ENCODE measurements around the gene RGS5. TPM values are rescaled to one million over a fixed set of nuclear protein-coding genes. Genes with fewer than 3 reads are reported as not detected.

The RGS5 gene
- total and polyA plus RNA-seq, 4 experiments from 2014 or later = 1.3 to 5.7 (median 2.2) TPM

DNA sequence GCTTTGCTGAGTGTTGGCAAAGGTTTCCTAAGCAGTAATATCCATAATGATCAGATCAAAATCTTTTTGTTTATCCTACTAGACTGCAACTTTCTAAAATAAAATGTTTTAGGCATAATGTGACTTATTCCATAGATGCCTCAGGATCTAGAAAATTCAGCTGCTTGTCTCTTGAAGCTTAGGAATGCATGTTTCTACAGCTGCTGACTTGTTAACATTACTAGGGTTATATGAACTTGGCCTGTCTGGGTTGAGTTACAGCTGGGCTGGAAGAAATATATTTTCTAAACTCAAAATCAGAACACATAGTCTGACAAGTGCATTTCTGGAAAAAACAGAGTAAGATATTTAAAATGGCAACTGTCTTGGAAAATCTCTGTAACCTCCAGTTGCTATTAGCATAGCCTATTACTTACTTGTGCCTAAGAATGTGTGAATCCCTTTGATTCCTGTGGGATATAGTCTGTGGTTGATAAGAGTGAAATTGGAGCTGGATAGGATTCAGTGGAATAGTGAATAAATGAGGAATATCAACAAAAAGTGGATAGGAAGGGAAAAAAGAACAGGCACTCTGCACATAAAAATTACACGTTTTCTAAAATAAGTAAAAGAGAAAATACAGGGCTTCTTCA is 72.4 kb downstream of the RGS5 start:
- Mint-ChIP-seq H3K27me3 (peaks cover under 1 to 1% of the 10 kb centered on the region in 2 donors), H3K27ac (no peak overlapping the region), H3K9me3 (peaks cover 0 to 3% (median 0%) of the 10 kb centered on the region in 8 donors), H3K4me3 (no peak overlapping the region), H3K36me3 (no peaks in the 10 kb centered on the region), H3K4me1 (no peaks in the 10 kb centered on the region)
- POLR2A ChIA-PET (ENCODE audit: partially characterized antibody) = no interaction called here
- no peak overlapping the region for H3K27ac ChIP-seq (ENCODE audit: low read depth, low read length)
- no peaks in the 10 kb centered on the region for H3K36me3 ChIP-seq (ENCODE audit: insufficient read depth, low read length)
- CTCF ChIA-PET (ENCODE audit: partially characterized antibody) = no interaction called here
- no peak for DNase-seq
- no peaks in the 10 kb centered on the region for H3K9me3 ChIP-seq (ENCODE audit: control insufficient read depth in 1 of 2, low read length in 2 of 2)
- H3K4me1 ChIP-seq (ENCODE audit: insufficient read depth, low read length) = no peaks in the 10 kb centered on the region
- no peaks in the 10 kb centered on the region for H3K27me3 ChIP-seq (ENCODE audit: insufficient read depth, low read length)
- intact Hi-C loops (cut with micrococcal nuclease) = no loop called here
- H3K4me3 ChIP-seq (ENCODE audit: low read length in 2 of 2) = no peak overlapping the region

DNA sequence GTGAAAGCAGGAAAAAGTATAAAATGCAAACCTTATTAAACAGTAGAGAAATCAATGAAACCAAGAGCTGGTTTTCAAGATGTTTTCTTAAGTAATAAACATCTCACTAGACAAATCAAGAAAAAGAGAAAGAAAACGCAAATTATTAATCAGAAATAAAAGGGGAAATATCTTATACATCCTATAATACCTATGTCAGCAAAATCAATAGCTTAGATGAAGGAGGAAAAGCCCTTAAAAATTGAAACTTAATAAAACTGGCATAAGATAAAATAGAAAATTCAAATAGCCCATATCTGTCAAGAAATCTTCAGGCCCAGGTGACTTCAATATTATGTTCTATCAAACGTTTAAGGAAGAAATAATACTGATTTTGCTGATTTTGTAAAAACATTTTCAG is 74.4 kb downstream of the RGS5 start:
- Histone ChIP-seq H3K36me3 (ENCODE audit: insufficient read depth, low read length) (no peaks in the 10 kb centered on the region), H3K27me3 (ENCODE audit: insufficient read depth, low read length) (no peaks in the 10 kb centered on the region), H3K4me3 (ENCODE audit: low read length in 2 of 2) (no peak overlapping the region), H3K9me3 (ENCODE audit: control insufficient read depth in 1 of 2, low read length in 2 of 2) (no peaks in the 10 kb centered on the region), H3K4me1 (ENCODE audit: insufficient read depth, low read length) (no peaks in the 10 kb centered on the region), H3K27ac (ENCODE audit: low read depth, low read length) (no peak overlapping the region)
- Mint-ChIP-seq H3K4me1 (no peaks in the 10 kb centered on the region), H3K27ac (no peak overlapping the region), H3K27me3 (peaks cover 1 to 7% of the 10 kb centered on the region in 2 donors), H3K4me3 (no peak overlapping the region), H3K9me3 (peaks cover 0 to 3% (median 0%) of the 10 kb centered on the region in 8 donors), H3K36me3 (no peaks in the 10 kb centered on the region)
- intact Hi-C loops (cut with micrococcal nuclease) = no loop called here
- ChIA-PET POLR2A (ENCODE audit: partially characterized antibody) (no interaction called here), CTCF (ENCODE audit: partially characterized antibody) (no interaction called here)
- no peak for DNase-seq

DNA sequence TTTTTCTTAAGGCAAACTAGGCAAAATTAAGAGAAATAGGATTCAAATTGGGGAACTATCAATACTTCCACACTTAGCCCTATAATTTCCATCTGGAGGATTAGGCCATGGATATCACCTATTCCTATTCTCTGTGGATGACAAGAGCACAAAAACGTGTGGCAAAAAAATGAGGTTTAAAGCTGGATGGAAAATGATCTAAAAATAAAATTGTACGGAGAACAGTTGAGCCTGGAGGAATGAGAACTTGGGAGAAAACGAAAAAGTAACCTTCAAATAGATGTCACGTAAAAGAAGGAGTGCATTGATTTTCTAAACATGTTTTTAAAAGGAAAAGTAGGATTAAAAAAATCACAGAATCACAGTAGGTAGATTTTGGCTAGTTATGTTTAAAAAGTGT is 77.9 kb downstream of the RGS5 start:
- no peaks in the 10 kb centered on the region for H3K36me3 ChIP-seq (ENCODE audit: insufficient read depth, low read length)
- H3K27me3 ChIP-seq (ENCODE audit: insufficient read depth, low read length) = no peaks in the 10 kb centered on the region
- intact Hi-C loops (cut with micrococcal nuclease) = no loop called here
- Mint-ChIP-seq H3K27ac (no peak overlapping the region), H3K36me3 (no peaks in the 10 kb centered on the region), H3K9me3 (peaks cover 0 to 3% (median 0%) of the 10 kb centered on the region in 8 donors), H3K27me3 (peaks cover 0 to 10% of the 10 kb centered on the region in 2 donors), H3K4me1 (no peaks in the 10 kb centered on the region), H3K4me3 (no peak overlapping the region)
- H3K4me3 ChIP-seq (ENCODE audit: low read length in 2 of 2) = no peak overlapping the region
- H3K4me1 ChIP-seq (ENCODE audit: insufficient read depth, low read length) = no peaks in the 10 kb centered on the region
- DNase-seq = no peak
- ChIA-PET POLR2A (ENCODE audit: partially characterized antibody) (no interaction called here), CTCF (ENCODE audit: partially characterized antibody) (no interaction called here)
- H3K9me3 ChIP-seq (ENCODE audit: control insufficient read depth in 1 of 2, low read length in 2 of 2) = no peaks in the 10 kb centered on the region
- H3K27ac ChIP-seq (ENCODE audit: low read depth, low read length) = no peak overlapping the region

DNA sequence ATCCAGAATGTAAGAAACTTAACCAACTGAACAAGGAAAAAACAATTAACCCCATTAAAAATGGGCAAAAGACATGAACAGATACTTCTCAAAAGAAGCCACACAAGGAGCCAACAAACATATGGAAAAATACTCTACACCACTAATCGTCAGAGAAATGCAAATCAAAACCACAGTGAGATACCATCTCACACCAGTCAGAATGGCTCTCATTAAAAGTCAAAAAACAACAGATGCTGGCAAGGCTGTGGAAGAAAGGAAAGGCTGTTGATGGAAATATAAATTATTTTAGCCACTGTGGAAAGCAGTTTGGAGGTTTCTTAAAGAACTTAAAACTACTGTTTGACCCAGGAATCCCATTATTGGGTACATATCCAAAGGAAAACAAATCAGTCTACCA is 82.3 kb downstream of the RGS5 start:
- DNase-seq = no peak
- no peak overlapping the region for H3K27ac Mint-ChIP-seq

DNA sequence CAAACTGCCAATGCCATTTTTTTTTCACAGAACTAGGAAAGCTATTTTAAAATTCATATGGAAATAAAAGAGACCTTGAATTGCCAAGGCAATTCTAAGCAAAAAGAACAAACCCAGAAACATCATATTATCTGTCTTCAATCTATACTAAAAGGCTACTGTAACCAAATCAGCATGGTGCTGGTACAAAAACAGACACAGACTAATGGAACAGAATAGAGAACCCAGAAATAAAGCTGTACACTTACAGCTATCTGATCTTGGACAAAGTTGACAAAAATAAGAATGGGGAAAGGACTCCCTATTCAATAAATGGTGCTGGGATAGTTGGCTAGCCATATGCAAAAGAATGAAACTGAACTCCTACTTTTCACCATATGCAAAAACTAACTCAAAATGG is 83.0 kb downstream of the RGS5 start:
- no peaks in the 10 kb centered on the region for H3K9me3 ChIP-seq (ENCODE audit: control insufficient read depth in 1 of 2, low read length in 2 of 2)
- no peaks in the 10 kb centered on the region for H3K27me3 ChIP-seq (ENCODE audit: insufficient read depth, low read length)
- H3K9me3 Mint-ChIP-seq = peaks cover 0 to 2% (median 0%) of the 10 kb centered on the region in 8 donors
- intact Hi-C loops (cut with micrococcal nuclease) = no loop called here
- H3K4me1 ChIP-seq (ENCODE audit: insufficient read depth, low read length) = no peaks in the 10 kb centered on the region
- no peaks in the 10 kb centered on the region for H3K36me3 Mint-ChIP-seq
- no peak overlapping the region for H3K27ac Mint-ChIP-seq
- CTCF ChIA-PET (ENCODE audit: partially characterized antibody) = no interaction called here
- no peaks in the 10 kb centered on the region for H3K36me3 ChIP-seq (ENCODE audit: insufficient read depth, low read length)
- H3K4me3 Mint-ChIP-seq = no peak overlapping the region
- DNase-seq = no peak
- POLR2A ChIA-PET (ENCODE audit: partially characterized antibody) = no interaction called here
- peaks cover 3 to 13% of the 10 kb centered on the region in 2 donors for H3K27me3 Mint-ChIP-seq
- no peak overlapping the region for H3K27ac ChIP-seq (ENCODE audit: low read depth, low read length)
- no peaks in the 10 kb centered on the region for H3K4me1 Mint-ChIP-seq
- H3K4me3 ChIP-seq (ENCODE audit: low read length in 2 of 2) = no peak overlapping the region

More for the DNA sequence above, 82.3 kb downstream of the RGS5 start:
- Mint-ChIP-seq H3K36me3 (no peaks in the 10 kb centered on the region), H3K4me3 (no peak overlapping the region), H3K4me1 (no peaks in the 10 kb centered on the region), H3K27me3 (peaks cover 0 to 18% of the 10 kb centered on the region in 2 donors), H3K9me3 (peaks cover 0 to 2% (median 0%) of the 10 kb centered on the region in 8 donors)
- ChIA-PET POLR2A (ENCODE audit: partially characterized antibody) (no interaction called here), CTCF (ENCODE audit: partially characterized antibody) (no interaction called here)
- intact Hi-C loops (cut with micrococcal nuclease) = no loop called here
- Histone ChIP-seq H3K9me3 (ENCODE audit: control insufficient read depth in 1 of 2, low read length in 2 of 2) (no peaks in the 10 kb centered on the region), H3K27me3 (ENCODE audit: insufficient read depth, low read length) (no peaks in the 10 kb centered on the region), H3K4me1 (ENCODE audit: insufficient read depth, low read length) (no peaks in the 10 kb centered on the region), H3K4me3 (ENCODE audit: low read length in 2 of 2) (no peak overlapping the region), H3K27ac (ENCODE audit: low read depth, low read length) (no peak overlapping the region), H3K36me3 (ENCODE audit: insufficient read depth, low read length) (no peaks in the 10 kb centered on the region)

DNA sequence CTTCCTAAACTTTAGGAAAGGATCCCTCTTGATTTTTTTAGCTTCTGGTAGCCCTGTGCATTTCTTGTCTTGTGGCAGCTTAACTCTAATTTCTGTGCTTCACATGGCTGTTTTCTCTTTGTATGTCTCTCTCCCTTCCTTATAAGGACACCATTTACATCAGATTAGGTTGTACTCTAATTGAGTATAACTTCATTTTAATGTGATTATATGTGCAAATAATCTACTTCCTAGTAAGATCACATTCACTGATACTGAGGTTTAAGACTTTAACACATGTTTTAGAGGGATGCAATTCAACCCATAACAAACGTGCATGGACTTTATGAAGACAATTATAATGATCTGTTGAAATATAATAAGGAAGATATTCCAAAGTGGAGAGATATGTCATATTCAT is 86.8 kb downstream of the RGS5 start:
- Mint-ChIP-seq H3K4me3 (no peak overlapping the region), H3K36me3 (no peaks in the 10 kb centered on the region), H3K27ac (no peak overlapping the region), H3K27me3 (peaks cover 8 to 17% of the 10 kb centered on the region in 2 donors), H3K4me1 (no peaks in the 10 kb centered on the region), H3K9me3 (peaks cover 0 to 3% (median 0%) of the 10 kb centered on the region in 8 donors)
- DNase-seq = no peak
- Histone ChIP-seq H3K27me3 (ENCODE audit: insufficient read depth, low read length) (no peaks in the 10 kb centered on the region), H3K4me1 (ENCODE audit: insufficient read depth, low read length) (no peaks in the 10 kb centered on the region), H3K9me3 (ENCODE audit: control insufficient read depth in 1 of 2, low read length in 2 of 2) (no peaks in the 10 kb centered on the region), H3K27ac (ENCODE audit: low read depth, low read length) (no peak overlapping the region), H3K4me3 (ENCODE audit: low read length in 2 of 2) (no peak overlapping the region), H3K36me3 (ENCODE audit: insufficient read depth, low read length) (no peaks in the 10 kb centered on the region)
- intact Hi-C loops (cut with micrococcal nuclease) = no loop called here
- ChIA-PET CTCF (ENCODE audit: partially characterized antibody) (no interaction called here), POLR2A (ENCODE audit: partially characterized antibody) (no interaction called here)

DNA sequence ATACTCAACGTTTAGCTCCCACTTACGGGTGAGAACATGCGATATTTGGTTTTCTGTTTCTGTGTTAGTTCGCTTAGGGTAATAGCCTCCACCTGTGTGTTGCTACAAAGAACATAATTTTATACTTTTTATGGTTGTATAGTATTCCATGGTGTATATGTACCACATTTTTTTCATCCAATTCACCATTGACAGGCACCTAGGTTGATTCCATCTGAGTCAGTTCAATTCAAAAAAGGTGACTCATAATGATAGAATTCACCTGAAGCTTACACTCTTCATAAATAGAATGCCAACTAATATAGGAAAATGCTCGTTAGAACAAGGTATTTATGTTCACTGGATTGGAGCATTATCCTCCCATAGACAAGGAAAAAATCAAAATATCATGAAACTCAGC is 95.1 kb downstream of the RGS5 start:
- H3K27me3 ChIP-seq (ENCODE audit: insufficient read depth, low read length) = no peaks in the 10 kb centered on the region
- Mint-ChIP-seq H3K4me1 (no peaks in the 10 kb centered on the region), H3K27ac (no peak overlapping the region), H3K27me3 (peaks cover 7% of the 10 kb centered on the region in 2 donors), H3K36me3 (no peaks in the 10 kb centered on the region), H3K9me3 (peaks cover 0 to 14% (median 2%) of the 10 kb centered on the region in 8 donors), H3K4me3 (no peak overlapping the region)
- H3K9me3 ChIP-seq (ENCODE audit: control insufficient read depth in 1 of 2, low read length in 2 of 2) = no peaks in the 10 kb centered on the region
- DNase-seq = no peak
- CTCF ChIA-PET (ENCODE audit: partially characterized antibody) = no interaction called here
- H3K4me3 ChIP-seq (ENCODE audit: low read length in 2 of 2) = no peak overlapping the region
- POLR2A ChIA-PET (ENCODE audit: partially characterized antibody) = no interaction called here
- H3K36me3 ChIP-seq (ENCODE audit: insufficient read depth, low read length) = no peaks in the 10 kb centered on the region
- intact Hi-C loops (cut with micrococcal nuclease) = no loop called here
- H3K4me1 ChIP-seq (ENCODE audit: insufficient read depth, low read length) = no peaks in the 10 kb centered on the region
- no peak overlapping the region for H3K27ac ChIP-seq (ENCODE audit: low read depth, low read length)
